K562 (cell line): ENCODE data around the gene APOB. TPM values are rescaled to one million over a fixed set of nuclear protein-coding genes. Genes with fewer than 3 reads are reported as not detected.
"Not testable (repeated sequence)": the region's sequence is repeated elsewhere in the genome, so short reads cannot be mapped to it uniquely, and the experiment has no call there.

Source experiments
- ATAC-seq: fragments of 200-7000 bp; cut with Tn5 transposase; 3 replicates; pipeline ENCODE4 v1.9.1; 2020; ENCODE audit warnings: moderate library complexity
- BruUV-seq: library from RNA; stranded (reverse); fragments of 400-500 nt; replicated peaks from 2 replicates; lab custom pipeline; 2021; lab: Mats Ljungman, UMichigan
- CTCF ChIA-PET: fragments of 300-600 bp; formaldehyde crosslinking; extraction: SDS; loops from one replicate; lab custom pipeline; 2021; ENCODE audit warnings: low intra/inter-chr PET ratio; lab: Yijun Ruan, JAX
- POLR2A ChIA-PET: fragments of 300-600, 350-650 bp; sonication (Branson Sonifier 250); formaldehyde crosslinking; extraction: SDS; loops from one replicate; lab custom pipeline; 2021; ENCODE audit warnings: antibody characterized with exemption, inconsistent platforms; lab: Yijun Ruan, JAX
- DNase-seq, 4 experiments: peaks; one replicate each; pipeline versions ENCODE4 v3.0.0 to v3.0.0-alpha.2; 2011 to 2018; ENCODE audit warnings: low spot score in 3 of 4, mixed read lengths in 3 of 4; ENCODE audit errors: extremely low read depth in 1 of 4
- FAIRE-seq: peaks from 2 replicates; lab custom pipeline; 2011; peaks lifted over from hg19 to GRCh38; lab: Jason Lieb, UNC
- H2AFZ ChIP-seq: 2 replicates; pipeline ENCODE4 v1.6.0; 2011; ENCODE audit warnings: low read depth, low read length, control low read depth, inconsistent platforms
- H3K27ac ChIP-seq: fragments of 200-600 bp; 3 replicates; pipeline ENCODE4 v1.8.0; 2011; ENCODE audit warnings: low read depth, mild to moderate bottlenecking, control low read depth, inconsistent platforms, low read length, moderate library complexity, mixed read lengths; ENCODE audit errors: extremely low read depth
- H3K27me3 ChIP-seq, 2 experiments: fragments of 300-600 bp in 1 of 2; 2 replicates in 1 of 2; 3 replicates in 1 of 2; pipeline versions ENCODE4 v1.6.0 to v1.8.0; 2011; ENCODE audit warnings: inconsistent platforms in 2 of 2, low read length in 2 of 2, mild to moderate bottlenecking in 1 of 2, mixed read lengths in 1 of 2, moderate library complexity in 1 of 2; ENCODE audit not compliant: control insufficient read depth in 2 of 2, insufficient read depth in 2 of 2
- H3K36me3 ChIP-seq: fragments of 300-600 bp; 3 replicates; pipeline ENCODE4 v1.8.0; 2011; ENCODE audit warnings: mild to moderate bottlenecking, low read length, inconsistent platforms; ENCODE audit not compliant: control insufficient read depth, insufficient read depth
- H3K4me1 ChIP-seq, 2 experiments: fragments of 200-600 bp in 1 of 2; replicated peaks in 1 of 2; 2 replicates in 1 of 2; 3 replicates in 1 of 2; pipeline versions ENCODE4 v1.5.1 to v1.8.0; 2011; ENCODE audit warnings: inconsistent platforms in 2 of 2, low read length in 2 of 2, mild to moderate bottlenecking in 1 of 2, mixed read lengths in 1 of 2, moderate library complexity in 1 of 2; ENCODE audit not compliant: control insufficient read depth in 2 of 2, insufficient read depth in 2 of 2
- H3K4me2 ChIP-seq: 2 replicates; pipeline ENCODE4 v1.6.1; 2011; ENCODE audit warnings: low read length, control low read depth, inconsistent platforms, mixed read lengths; ENCODE audit not compliant: insufficient read depth
- H3K4me3 ChIP-seq: fragments of 200-600 bp; sonication (generic), shearing (Covaris generic); 2 replicates; pipeline ENCODE4 v1.5.1; 2016; ENCODE audit warnings: control low read depth, inconsistent platforms
- H3K79me2 ChIP-seq: fragments of 200-600 bp; 3 replicates; pipeline ENCODE4 v1.8.0; 2011; ENCODE audit warnings: low read length, inconsistent platforms; ENCODE audit not compliant: control insufficient read depth, insufficient read depth
- H3K9ac ChIP-seq, 2 experiments: 2 replicates each; pipeline versions ENCODE4 v1.6.0 to v1.6.1; 2011; ENCODE audit warnings: low read depth in 2 of 2, low read length in 2 of 2, control low read depth in 1 of 2, inconsistent platforms in 1 of 2, mild to moderate bottlenecking in 1 of 2, mixed read lengths in 1 of 2; ENCODE audit not compliant: insufficient read depth in 1 of 2
- H3K9me1 ChIP-seq: one replicate; pipeline ENCODE4 v1.6.0; 2011; ENCODE audit warnings: inconsistent platforms, mild to moderate bottlenecking, low read length, moderate library complexity; ENCODE audit not compliant: control insufficient read depth, insufficient read depth
- H3K9me3 ChIP-seq: replicated peaks from 2 replicates; pipeline ENCODE4 v1.5.1; 2011; ENCODE audit warnings: low read depth, low read length, inconsistent platforms; ENCODE audit not compliant: control insufficient read depth, insufficient read depth
- H4K20me1 ChIP-seq: replicated peaks from 2 replicates; pipeline ENCODE4 v1.6.1; 2011; ENCODE audit warnings: low read length, inconsistent platforms, mixed read lengths; ENCODE audit not compliant: control insufficient read depth, insufficient read depth
- CCNT2 ChIP-seq: IDR thresholded peaks from 2 replicates; pipeline ENCODE4 v1.6.1; 2011; ENCODE audit warnings: borderline replicate concordance, low read depth, mild to moderate bottlenecking, moderate library complexity, mixed read lengths, low read length; ENCODE audit not compliant: insufficient read length; ENCODE audit errors: extremely low read depth
- ZNF134 ChIP-seq: fragments of 250-450 bp; sonication (Bioruptor Pico); conservative IDR thresholded peaks from 2 replicates; pipeline ENCODE4 v1.4.0; 2020
- WGBS: fragments of 100-300 bp; shearing (Covaris generic); methylation state at CpG from one replicate; pipeline ENCODE4 v1.1.6; 2016; ENCODE audit warnings: low coverage, mixed read lengths; ENCODE audit not compliant: insufficient coverage; ENCODE audit errors: missing lambda C conversion rate; 5-methylcytosine and 5-hydroxymethylcytosine counted together
- in situ Hi-C: fragments of 300-500 bp; cut with MboI; formaldehyde crosslinking; loops from 4 replicates; pipeline ENCODE4 v1.15.0; 2018; ENCODE audit warnings: inconsistent platforms, mixed read lengths
- intact Hi-C: fragments of 100-400 bp; cut with micrococcal nuclease; formaldehyde crosslinking; loops from 2 replicates; pipeline ENCODE4 v1.14.2; 2022
- polyA plus RNA-seq, 8 experiments: library from polyadenylated mRNA; depleted of rRNA in 4 of 8; stranded (reverse) in 5 of 8; unstranded in 3 of 8; fragments of >200 nt; fragmentation: Nextera tagmentation in 2 of 8; fragmentation: Illumina TruSeq in 1 of 8; extraction: Ambion mirVana in 2 of 8; extraction: Trizol in 1 of 8; gene quantifications; 2 replicates each; pipeline versions ENCODE4 v1.2.1 to v1.2.3, GENCODE V29; 2011 to 2014; ENCODE audit warnings: inconsistent platforms in 1 of 8, missing spikeins in 1 of 8
- total RNA-seq, 7 experiments: library from RNA; depleted of rRNA in 6 of 7; stranded (reverse); fragments of >200 nt in 6 of 7; fragmentation: Illumina TruSeq in 2 of 7; extraction: Trizol in 2 of 7; gene quantifications; 2 replicates each; pipeline versions ENCODE4 v1.2.1 to v1.2.3, GENCODE V29; 2011 to 2021; ENCODE audit warnings: low replicate concordance in 1 of 7

APOB gene
- total and polyA plus RNA-seq, 9 of the 15 experiments (the other 6 are each of a cell fraction or from before 2014, with no cell fraction given) = 0.73 TPM; not detected in 8

- TF ChIP-seq CCNT2 = no peak
- no peak for TF ChIP-seq ZNF134 (CRISPR knock-in tag)
Measured at GRCh38 chr2:21029519-21029918, 14.4 kb downstream of the APOB start (continued).

GRCh38 chr2:21028951-21029350, 14.9 kb downstream of the APOB start:
- WGBS = 1% methylated on average over 5 of the region's 5 CpGs

More at GRCh38 chr2:21028951-21029350, 14.9 kb downstream of the APOB start:
- BruUV-seq, H3K4me3 ChIP-seq, H3K79me2 ChIP-seq, H2AFZ ChIP-seq, H3K9me3 ChIP-seq, FAIRE-seq, CTCF ChIA-PET, H3K9ac ChIP-seq, H3K27ac ChIP-seq, H3K36me3 ChIP-seq, DNase-seq, H3K4me2 ChIP-seq, H4K20me1 ChIP-seq, H3K9me1 ChIP-seq, in situ Hi-C loops, ATAC-seq, intact Hi-C loops, H3K27me3 ChIP-seq, POLR2A ChIA-PET, H3K4me1 ChIP-seq: not testable (repeated sequence)
